Activated CD4-positive, alpha-beta T cell treated with anti-CD3 and anti-CD28 coated beads, Interleukin-2, amount 50 U/mL, for 1 hour (primary cell): Measurements from ENCODE around the gene EXOSC7.
"Not testable (repeated sequence)": the region's sequence is repeated elsewhere in the genome, so short reads cannot be mapped to it uniquely, and the experiment has no call there.

Experiments used
- DNase-seq: peaks from one replicate; pipeline ENCODE4 v3.0.0-alpha.2; 2020

EXOSC7 gene

GRCh38 chr3:44976002-44976815, at the start of gene EXOSC7, which contains the start of gene ZDHHC3:
Gene EXOSC7, plus strand, starts transcription at chr3:44976244. Its CDS starts 34 bp downstream, at chr3:44976278.
Gene ZDHHC3, minus strand, starts transcription at chr3:44976174. Its CDS starts 16,738 bp downstream, at chr3:44959436.
- DNase-seq: peak; percentile 88

GRCh38 chr3:44926921-44927320, 49.1 kb upstream of the EXOSC7 start:
- no peak for DNase-seq

- DNase-seq: no peak
Observed at GRCh38 chr3:44927371-44927770, 48.7 kb upstream of the EXOSC7 start.

- no peak for DNase-seq
Observed at GRCh38 chr3:44929782-44930181, 46.3 kb upstream of the EXOSC7 start.

- DNase-seq: no peak
Observed at GRCh38 chr3:44930911-44931310, 45.1 kb upstream of the EXOSC7 start.

- DNase-seq: no peak
Observed at GRCh38 chr3:44931791-44932190, 44.3 kb upstream of the EXOSC7 start.

- no peak for DNase-seq
Observed at GRCh38 chr3:44932271-44932670, 43.8 kb upstream of the EXOSC7 start.

- no peak for DNase-seq
Observed at GRCh38 chr3:44932986-44933944, 42.8 kb upstream of the EXOSC7 start.

GRCh38 chr3:44939581-44940036, 36.4 kb upstream of the EXOSC7 start:
- DNase-seq: no peak

- no peak for DNase-seq
Observed at GRCh38 chr3:44942202-44942921, 33.7 kb upstream of the EXOSC7 start.

- no peak for DNase-seq
Observed at GRCh38 chr3:44948239-44948638, 27.8 kb upstream of the EXOSC7 start.

- not testable (repeated sequence) for DNase-seq
Observed at GRCh38 chr3:44949770-44950169, 26.3 kb upstream of the EXOSC7 start.

GRCh38 chr3:44950275-44950734, 25.7 kb upstream of the EXOSC7 start:
- no peak for DNase-seq

- no peak for DNase-seq
Observed at GRCh38 chr3:44952689-44953088, 23.4 kb upstream of the EXOSC7 start.

GRCh38 chr3:44954304-44954703, 21.7 kb upstream of the EXOSC7 start:
- DNase-seq: no peak

- no peak for DNase-seq
Observed at GRCh38 chr3:44954962-44955361, 21.1 kb upstream of the EXOSC7 start.

GRCh38 chr3:44955917-44956316, 20.1 kb upstream of the EXOSC7 start:
- DNase-seq: no peak

GRCh38 chr3:44957986-44958385, 18.1 kb upstream of the EXOSC7 start:
- no peak for DNase-seq

GRCh38 chr3:44958386-44958785, 17.7 kb upstream of the EXOSC7 start:
- no peak for DNase-seq

GRCh38 chr3:44960387-44961026, 15.5 kb upstream of the EXOSC7 start:
- DNase-seq: no peak

GRCh38 chr3:44961888-44962287, 14.2 kb upstream of the EXOSC7 start:
- no peak for DNase-seq
